ENCODE results near the gene HID1.

Gene HID1

DNA sequence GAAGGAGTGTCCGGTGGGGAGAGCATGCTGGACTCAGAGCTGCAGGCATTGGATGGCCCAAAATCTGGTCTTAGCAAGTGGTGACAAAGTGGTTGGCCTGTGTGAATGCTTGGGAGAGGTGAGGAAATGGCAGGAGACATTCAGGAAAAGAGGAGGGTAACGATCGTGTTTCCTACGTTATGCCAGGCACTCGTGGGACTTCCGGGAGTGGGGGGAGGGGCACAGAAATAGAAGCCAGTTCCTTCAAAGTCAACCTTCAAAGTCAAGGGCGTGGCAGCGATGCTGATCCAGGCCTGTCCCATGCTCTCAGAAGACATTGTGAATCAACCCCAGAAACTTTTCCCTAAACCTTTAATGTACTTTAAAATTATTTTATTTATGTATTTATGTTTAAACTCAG is 33.0 kb downstream of the HID1 start:
- no peaks in the 10 kb centered on the region for H3K9me3 ChIP-seq
- no peak overlapping the region for H3K27ac ChIP-seq
- no peaks in the 10 kb centered on the region for H3K36me3 ChIP-seq
- no peak overlapping the region for H3K4me3 ChIP-seq (ENCODE audit: low read depth in 1 of 2, low read length in 1 of 2)
- no peaks in the 10 kb centered on the region for H3K4me1 ChIP-seq (ENCODE audit: control insufficient read depth in 1 of 2, insufficient read depth in 1 of 2, low read depth in 1 of 2, low read length in 1 of 2)
- H3K27me3 ChIP-seq, result peaks cover 99% of the 10 kb centered on the region
- TF ChIP-seq, protein P1, sequence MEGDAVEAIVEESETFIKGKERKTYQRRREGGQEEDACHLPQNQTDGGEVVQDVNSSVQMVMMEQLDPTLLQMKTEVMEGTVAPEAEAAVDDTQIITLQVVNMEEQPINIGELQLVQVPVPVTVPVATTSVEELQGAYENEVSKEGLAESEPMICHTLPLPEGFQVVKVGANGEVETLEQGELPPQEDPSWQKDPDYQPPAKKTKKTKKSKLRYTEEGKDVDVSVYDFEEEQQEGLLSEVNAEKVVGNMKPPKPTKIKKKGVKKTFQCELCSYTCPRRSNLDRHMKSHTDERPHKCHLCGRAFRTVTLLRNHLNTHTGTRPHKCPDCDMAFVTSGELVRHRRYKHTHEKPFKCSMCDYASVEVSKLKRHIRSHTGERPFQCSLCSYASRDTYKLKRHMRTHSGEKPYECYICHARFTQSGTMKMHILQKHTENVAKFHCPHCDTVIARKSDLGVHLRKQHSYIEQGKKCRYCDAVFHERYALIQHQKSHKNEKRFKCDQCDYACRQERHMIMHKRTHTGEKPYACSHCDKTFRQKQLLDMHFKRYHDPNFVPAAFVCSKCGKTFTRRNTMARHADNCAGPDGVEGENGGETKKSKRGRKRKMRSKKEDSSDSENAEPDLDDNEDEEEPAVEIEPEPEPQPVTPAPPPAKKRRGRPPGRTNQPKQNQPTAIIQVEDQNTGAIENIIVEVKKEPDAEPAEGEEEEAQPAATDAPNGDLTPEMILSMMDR (IDR thresholded peaks at IDR 0.05), result no peak

- no peak overlapping the region for H3K4me3 ChIP-seq (ENCODE audit: low read depth in 1 of 2, low read length in 1 of 2)
- no peaks in the 10 kb centered on the region for H3K9me3 ChIP-seq
- TF ChIP-seq, protein P1 (IDR thresholded peaks at IDR 0.05), result no peak
- H3K4me1 ChIP-seq (ENCODE audit: control insufficient read depth in 1 of 2, insufficient read depth in 1 of 2, low read depth in 1 of 2, low read length in 1 of 2), result no peaks in the 10 kb centered on the region
- H3K36me3 ChIP-seq, result no peaks in the 10 kb centered on the region
- peaks cover 99% of the 10 kb centered on the region for H3K27me3 ChIP-seq
- H3K27ac ChIP-seq, result no peak overlapping the region
Measured at GRCh38 chr17:74938194-74938950, 34.2 kb downstream of the HID1 start.

GRCh38 chr17:74937064-74938051 is 35.2 kb downstream of the HID1 start:
- Histone ChIP-seq H3K4me3 (ENCODE audit: low read depth in 1 of 2, low read length in 1 of 2) (no peak overlapping the region), H3K4me1 (ENCODE audit: control insufficient read depth in 1 of 2, insufficient read depth in 1 of 2, low read depth in 1 of 2, low read length in 1 of 2) (no peaks in the 10 kb centered on the region), H3K27me3 (peaks cover 99% of the 10 kb centered on the region), H3K36me3 (no peaks in the 10 kb centered on the region), H3K27ac (no peak overlapping the region), H3K9me3 (no peaks in the 10 kb centered on the region)
- TF ChIP-seq, protein P1 (IDR thresholded peaks at IDR 0.05), result no peak

DNA sequence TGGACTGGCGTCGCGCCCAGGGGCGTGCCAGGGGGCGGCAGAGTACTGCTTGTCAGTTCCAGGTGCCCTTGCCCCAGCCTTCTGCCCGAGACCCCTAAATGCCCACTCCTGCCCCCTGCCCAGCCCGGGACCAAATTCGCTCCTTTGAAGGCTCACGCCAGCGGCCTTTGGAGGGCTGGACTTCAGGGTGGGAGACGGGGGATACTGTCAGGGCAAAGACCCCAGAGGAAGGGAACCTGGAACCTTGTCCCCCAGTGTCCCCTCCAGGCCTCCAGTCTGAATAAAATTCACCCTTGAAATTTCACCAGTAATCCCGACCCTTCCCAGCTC is 36.1 kb downstream of the HID1 start:
- TF ChIP-seq, protein P1 (IDR thresholded peaks at IDR 0.05), result no peak
- H3K9me3 ChIP-seq, result no peaks in the 10 kb centered on the region
- H3K27ac ChIP-seq, result no peak overlapping the region
- H3K27me3 ChIP-seq, result peaks cover 99% of the 10 kb centered on the region
- H3K36me3 ChIP-seq, result no peaks in the 10 kb centered on the region
- H3K4me3 ChIP-seq (ENCODE audit: low read depth in 1 of 2, low read length in 1 of 2), result no peak overlapping the region
- no peaks in the 10 kb centered on the region for H3K4me1 ChIP-seq (ENCODE audit: control insufficient read depth in 1 of 2, insufficient read depth in 1 of 2, low read depth in 1 of 2, low read length in 1 of 2)

GRCh38 chr17:74935585-74936469 is 36.7 kb downstream of the HID1 start, which contains the start of gene OTOP3:
OTOP3 (plus strand) TSS chr17:74935898; CDS start chr17:74935922, 24 bp downstream.
- no peak within 1 kb of the TSS for H3K27ac ChIP-seq
- H3K4me1 ChIP-seq (ENCODE audit: control insufficient read depth in 1 of 2, insufficient read depth in 1 of 2, low read depth in 1 of 2, low read length in 1 of 2), result no peaks in the 10 kb centered on the region
- TF ChIP-seq, protein P1 (IDR thresholded peaks at IDR 0.05), result no peak
- H3K36me3 ChIP-seq, result no peaks in the 10 kb centered on the region
- peaks cover 99% of the 10 kb centered on the region for H3K27me3 ChIP-seq
- H3K9me3 ChIP-seq, result no peaks in the 10 kb centered on the region
- H3K4me3 ChIP-seq (ENCODE audit: low read depth in 1 of 2, low read length in 1 of 2), result no peak within 1 kb of the TSS

Data from neutrophil (primary cell).